ENCODE results near the gene COL15A1. TPM values are rescaled to one million over a fixed set of nuclear protein-coding genes. Genes with fewer than 3 reads are reported as not detected.
"Not testable (repeated sequence)": the region's sequence is repeated elsewhere in the genome, so short reads cannot be mapped to it uniquely, and the experiment has no call there.

Gene COL15A1
- total RNA-seq, 4 donors from 2014 or later, result 134 to 256 (median 145) TPM

DNA sequence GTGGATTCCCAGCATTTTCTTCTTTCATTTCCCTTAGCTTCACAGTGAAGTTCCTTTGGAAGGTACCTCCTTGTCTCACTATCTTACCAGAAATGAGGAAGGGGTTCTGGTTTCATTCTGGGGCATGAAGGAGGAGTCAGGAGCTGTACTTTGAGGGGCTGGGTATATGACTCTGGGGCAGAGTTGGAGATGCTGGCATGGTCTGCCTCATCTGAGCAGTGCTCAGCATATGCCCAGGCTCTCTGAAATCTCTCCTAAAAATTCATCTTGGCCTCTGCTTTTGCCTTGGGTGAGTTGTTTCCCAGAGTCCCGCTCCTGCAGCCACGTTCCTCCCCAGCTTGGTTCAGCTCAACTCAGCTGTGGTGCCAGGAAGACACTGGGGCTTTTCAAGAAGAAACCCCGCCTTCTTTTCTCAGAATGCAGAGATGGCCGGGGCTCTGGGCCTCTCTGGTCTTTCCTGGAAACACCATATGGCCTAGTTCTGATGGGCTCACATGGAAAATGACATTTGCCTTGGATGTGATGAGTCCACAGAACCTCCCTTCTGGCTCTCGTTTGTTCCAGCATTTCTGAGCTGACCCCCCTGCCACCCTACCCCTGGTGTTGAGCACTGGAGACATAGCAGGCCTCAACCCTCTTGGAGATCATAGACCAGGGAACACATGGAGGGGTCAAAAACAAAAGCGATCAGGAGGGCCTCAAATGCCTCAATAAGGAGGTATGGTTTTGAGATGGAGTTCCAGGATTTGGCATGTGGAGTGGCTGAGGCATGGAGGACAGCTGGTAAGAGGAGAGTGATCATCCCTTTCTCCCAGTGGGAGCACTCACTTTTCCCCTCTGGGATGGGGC, 149.2 kb downstream of the COL15A1 start:
- intact Hi-C loops (cut with DNase I), result no loop called here
- Histone ChIP-seq H3K27me3 (no peaks in the 10 kb centered on the region), H3K27ac (replicated peaks in 1 of 4) (no peak overlapping the region), H3K4me1 (no peaks in the 10 kb centered on the region), H3K9me3 (no peaks in the 10 kb centered on the region), H3K36me3 (no peaks in the 10 kb centered on the region), H3K4me3 (no peak overlapping the region)
- WGBS, result 94% methylated on average over 6 of the region's 6 CpGs
- TF ChIP-seq EP300 (IDR thresholded peaks at IDR 0.05) (no peak), POLR2AphosphoS5 (IDR thresholded peaks at IDR 0.05) (no peak), POLR2A (IDR thresholded peaks at IDR 0.05; ENCODE audit: low read depth) (no peak)
- TF ChIP-seq, protein P1, sequence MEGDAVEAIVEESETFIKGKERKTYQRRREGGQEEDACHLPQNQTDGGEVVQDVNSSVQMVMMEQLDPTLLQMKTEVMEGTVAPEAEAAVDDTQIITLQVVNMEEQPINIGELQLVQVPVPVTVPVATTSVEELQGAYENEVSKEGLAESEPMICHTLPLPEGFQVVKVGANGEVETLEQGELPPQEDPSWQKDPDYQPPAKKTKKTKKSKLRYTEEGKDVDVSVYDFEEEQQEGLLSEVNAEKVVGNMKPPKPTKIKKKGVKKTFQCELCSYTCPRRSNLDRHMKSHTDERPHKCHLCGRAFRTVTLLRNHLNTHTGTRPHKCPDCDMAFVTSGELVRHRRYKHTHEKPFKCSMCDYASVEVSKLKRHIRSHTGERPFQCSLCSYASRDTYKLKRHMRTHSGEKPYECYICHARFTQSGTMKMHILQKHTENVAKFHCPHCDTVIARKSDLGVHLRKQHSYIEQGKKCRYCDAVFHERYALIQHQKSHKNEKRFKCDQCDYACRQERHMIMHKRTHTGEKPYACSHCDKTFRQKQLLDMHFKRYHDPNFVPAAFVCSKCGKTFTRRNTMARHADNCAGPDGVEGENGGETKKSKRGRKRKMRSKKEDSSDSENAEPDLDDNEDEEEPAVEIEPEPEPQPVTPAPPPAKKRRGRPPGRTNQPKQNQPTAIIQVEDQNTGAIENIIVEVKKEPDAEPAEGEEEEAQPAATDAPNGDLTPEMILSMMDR (IDR thresholded peaks at IDR 0.05), result no peak
- DNase-seq (ENCODE audit: extremely low spot score), result peak; percentile 55

DNA sequence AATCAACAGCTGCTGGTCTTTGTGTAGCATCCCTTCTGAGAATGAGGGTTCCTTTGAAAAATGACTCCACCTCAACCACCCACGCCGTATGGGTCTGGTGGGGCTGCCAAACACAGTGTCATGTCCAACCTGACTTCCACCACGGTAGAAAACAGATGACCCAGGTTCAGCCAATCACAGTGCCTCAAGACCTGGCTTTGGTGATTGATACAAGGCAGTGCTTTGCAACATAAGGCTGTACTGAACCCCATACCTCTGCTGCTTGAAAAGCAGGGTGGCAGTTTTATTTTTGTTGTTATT, 149.7 kb downstream of the COL15A1 start:
- intact Hi-C loops (cut with DNase I), result no loop called here
- no peak for TF ChIP-seq POLR2AphosphoS5 (IDR thresholded peaks at IDR 0.05)
- TF ChIP-seq, protein P1 (IDR thresholded peaks at IDR 0.05), result no peak
- TF ChIP-seq EP300 (IDR thresholded peaks at IDR 0.05), result no peak
- no peak for TF ChIP-seq POLR2A (IDR thresholded peaks at IDR 0.05; ENCODE audit: low read depth)
- WGBS, result no CpG with 5 or more reads among the region's 3 CpGs

DNA sequence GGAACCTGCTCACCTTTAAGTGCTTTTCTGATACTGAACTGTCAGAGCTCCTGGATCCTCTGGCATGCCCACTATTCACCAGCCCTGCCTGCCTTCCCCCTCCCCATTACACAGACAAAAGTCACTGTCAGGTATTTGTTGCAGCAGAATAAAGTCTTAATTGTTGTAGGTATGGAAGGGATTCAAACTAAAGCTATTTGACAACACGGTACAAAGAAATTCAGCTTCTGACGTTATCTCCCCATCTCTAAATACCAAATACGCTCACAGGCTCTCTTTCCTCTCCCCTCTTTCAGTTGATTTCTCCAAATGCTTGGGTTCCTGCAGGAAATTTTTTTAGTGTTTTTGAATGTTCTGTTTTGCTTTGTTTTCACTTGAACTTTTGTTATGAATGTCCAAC, 151.9 kb downstream of the COL15A1 start:
- no peaks in the 10 kb centered on the region for H3K4me1 ChIP-seq
- TF ChIP-seq POLR2A (IDR thresholded peaks at IDR 0.05; ENCODE audit: low read depth) (no peak), POLR2AphosphoS5 (IDR thresholded peaks at IDR 0.05) (no peak), EP300 (IDR thresholded peaks at IDR 0.05) (no peak)
- TF ChIP-seq, protein P1 (IDR thresholded peaks at IDR 0.05), result no peak
- H3K9me3 ChIP-seq, result no peaks in the 10 kb centered on the region
- no peak overlapping the region for H3K27ac ChIP-seq (replicated peaks in 1 of 4)
- intact Hi-C loops (cut with DNase I), result no loop called here
- no peak overlapping the region for H3K4me3 ChIP-seq
- no peaks in the 10 kb centered on the region for H3K27me3 ChIP-seq
- no peak for DNase-seq (ENCODE audit: extremely low spot score)
- 87% methylated on average over 3 of the region's 3 CpGs for WGBS
- no peaks in the 10 kb centered on the region for H3K36me3 ChIP-seq

More for the DNA sequence above, 149.7 kb downstream of the COL15A1 start:
- H3K4me3 ChIP-seq, result no peak overlapping the region
- no peaks in the 10 kb centered on the region for H3K27me3 ChIP-seq
- no peaks in the 10 kb centered on the region for H3K36me3 ChIP-seq
- H3K4me1 ChIP-seq, result no peaks in the 10 kb centered on the region
- DNase-seq (ENCODE audit: extremely low spot score), result peak; percentile 62
- H3K9me3 ChIP-seq, result no peaks in the 10 kb centered on the region
- no peak overlapping the region for H3K27ac ChIP-seq (replicated peaks in 1 of 4)

DNA sequence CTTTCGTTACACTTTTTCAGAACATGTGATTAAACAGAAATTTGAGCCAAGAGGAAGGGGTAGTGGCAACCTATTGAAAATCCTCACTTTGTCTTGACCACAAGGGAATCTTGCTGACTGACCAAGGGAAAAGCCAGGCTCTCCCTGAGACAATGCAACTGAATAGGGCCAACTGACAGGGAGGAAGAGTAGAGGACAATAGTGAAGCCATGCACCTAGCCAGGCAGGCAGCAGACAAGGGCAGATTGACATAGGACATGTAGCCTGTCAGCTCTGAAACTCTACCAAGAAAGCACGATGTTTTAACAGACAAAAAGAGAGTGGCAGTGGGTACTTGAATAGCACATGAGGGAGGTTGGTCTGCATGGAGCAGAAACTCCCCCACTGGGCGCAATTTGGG, 152.7 kb downstream of the COL15A1 start:
- Histone ChIP-seq H3K36me3 (no peaks in the 10 kb centered on the region), H3K27me3 (no peaks in the 10 kb centered on the region), H3K4me3 (no peak overlapping the region), H3K27ac (replicated peaks in 1 of 4) (no peak overlapping the region), H3K9me3 (no peaks in the 10 kb centered on the region), H3K4me1 (no peaks in the 10 kb centered on the region)
- DNase-seq (ENCODE audit: extremely low spot score), result no peak
- intact Hi-C loops (cut with DNase I), result no loop called here
- TF ChIP-seq, protein P1 (IDR thresholded peaks at IDR 0.05), result no peak
- TF ChIP-seq EP300 (IDR thresholded peaks at IDR 0.05), result no peak
- no peak for TF ChIP-seq POLR2A (IDR thresholded peaks at IDR 0.05; ENCODE audit: low read depth)
- no peak for TF ChIP-seq POLR2AphosphoS5 (IDR thresholded peaks at IDR 0.05)
- 88% methylated on average over 3 of the region's 3 CpGs for WGBS

GRCh38 chr9:99099806-99100585, 156.3 kb downstream of the COL15A1 start:
- 87% methylated on average over 5 of the region's 5 CpGs for WGBS

More at GRCh38 chr9:99099806-99100585, 156.3 kb downstream of the COL15A1 start:
- not testable (repeated sequence) for H3K27me3 ChIP-seq; H3K9me3 ChIP-seq; H3K27ac ChIP-seq (replicated peaks in 1 of 4); H3K36me3 ChIP-seq; H3K4me3 ChIP-seq; DNase-seq (ENCODE audit: extremely low spot score)
- intact Hi-C loops (cut with DNase I), result loop anchor here (10.0 kb wide), 1 partner anchor 55 kb away; no protein-coding TSS in a partner anchor
- H3K4me1 ChIP-seq, result peaks cover 17 to 25% (median 19%) of the 10 kb centered on the region in 4 donors

All from esophagus muscularis mucosa (tissue), 4 donors.